ENCODE results near the gene EED. TPM values are rescaled to one million over a fixed set of nuclear protein-coding genes. Genes with fewer than 3 reads are reported as not detected.

The EED gene
- total RNA-seq, 1 experiment from 2014 or later = 22.9 TPM

DNA sequence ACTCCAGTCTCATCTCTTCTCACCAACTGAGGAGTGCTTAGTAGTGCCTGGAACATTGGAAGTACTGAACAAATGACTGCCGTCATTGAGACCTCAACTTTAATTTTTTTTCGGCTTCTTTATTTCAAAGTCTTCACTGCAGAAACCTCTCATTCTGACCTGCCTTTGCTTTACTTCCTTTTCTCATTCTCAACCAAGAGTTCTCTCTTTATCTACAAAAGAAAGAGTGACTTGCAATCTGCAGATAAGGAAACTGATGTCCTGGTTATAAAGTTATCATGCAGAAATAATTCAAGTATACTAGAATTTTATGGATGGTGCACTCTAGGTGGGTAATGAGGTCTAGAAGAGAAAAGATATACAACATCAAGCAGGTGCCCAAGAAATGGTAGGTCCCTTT lies 1.2 kb upstream of the EED start:
- DNase-seq (ENCODE audit: unreplicated experiment) = no peak
- BruUV-seq (replicated peaks) = no TSS peak
- Mint-ChIP-seq H3K4me3 (ENCODE audit: unreplicated experiment) (no peak overlapping the region), H3K9me3 (ENCODE audit: unreplicated experiment) (no peaks in the 10 kb centered on the region), H3K36me3 (ENCODE audit: insufficient read depth, unreplicated experiment) (no peaks in the 10 kb centered on the region), H3K27ac (ENCODE audit: low read depth, unreplicated experiment) (no peak overlapping the region), H3K27me3 (ENCODE audit: insufficient read depth, unreplicated experiment) (no peaks in the 10 kb centered on the region), H3K4me1 (ENCODE audit: insufficient read depth, unreplicated experiment) (peaks cover 18% of the 10 kb centered on the region)
- intact Hi-C loops (cut with micrococcal nuclease) = no loop called here
- no peak for TF ChIP-seq CTCF (IDR thresholded peaks at IDR 0.05; ENCODE audit: unreplicated experiment)
- ChIA-PET POLR2A (interaction anchor here (0.6 to 3.9 kb wide), 6 partner anchors 13 to 199 kb away, joined by 3 to 40 read pairs (median 7); partner anchors contain the start of gene PICALM), CTCF (interaction anchor here (0.6 to 0.7 kb wide), 2 partner anchors 76 to 300 kb away, joined by 3 read pairs; no protein-coding TSS in a partner anchor)

DNA sequence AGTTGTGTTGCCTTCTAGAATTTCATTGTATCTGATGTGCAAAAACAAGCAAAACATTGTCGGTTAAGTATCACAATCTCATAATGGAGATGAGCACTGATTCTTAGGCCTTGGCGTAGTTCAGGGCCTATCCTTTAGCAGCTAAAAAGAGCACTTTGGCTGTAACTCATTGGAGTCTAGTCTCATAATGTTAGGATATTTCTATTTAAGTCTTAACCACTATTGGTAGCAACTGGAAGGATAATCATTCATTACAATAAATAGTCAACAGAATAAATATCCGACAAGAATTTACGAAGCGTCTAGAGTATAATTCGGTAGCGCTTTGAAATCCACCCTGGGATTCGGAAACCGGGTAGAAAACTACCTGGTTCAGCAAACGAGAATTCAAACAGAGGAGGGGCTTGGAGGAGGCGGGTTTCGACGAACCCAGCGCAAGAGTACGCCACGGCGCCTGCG lies 461 bp upstream of the EED start:
- BruUV-seq (replicated peaks) = TSS peak; percentile 86
- no peak for TF ChIP-seq CTCF (IDR thresholded peaks at IDR 0.05; ENCODE audit: unreplicated experiment)
- ChIA-PET CTCF (interaction anchor here (0.6 kb wide), 1 partner anchor 77 kb away, joined by 3 read pairs; no protein-coding TSS in a partner anchor), POLR2A (interaction anchor here (0.6 to 3.9 kb wide), 8 partner anchors 14 to 616 kb away, joined by 3 to 40 read pairs (median 6); partner anchors contain the start of genes PICALM and TMEM126B)
- H3K36me3 Mint-ChIP-seq (ENCODE audit: insufficient read depth, unreplicated experiment) = no peaks in the 10 kb centered on the region
- DNase-seq (ENCODE audit: unreplicated experiment) = peak; percentile 89
- H3K27ac Mint-ChIP-seq (ENCODE audit: low read depth, unreplicated experiment) = no peak overlapping the region
- peaks cover 25% of the 10 kb centered on the region for H3K4me1 Mint-ChIP-seq (ENCODE audit: insufficient read depth, unreplicated experiment)
- no peaks in the 10 kb centered on the region for H3K9me3 Mint-ChIP-seq (ENCODE audit: unreplicated experiment)
- H3K4me3 Mint-ChIP-seq (ENCODE audit: unreplicated experiment) = no peak overlapping the region
- no peaks in the 10 kb centered on the region for H3K27me3 Mint-ChIP-seq (ENCODE audit: insufficient read depth, unreplicated experiment)
- intact Hi-C loops (cut with micrococcal nuclease) = no loop called here

GRCh38 chr11:86245369-86246292 lies 1.1 kb downstream of the EED start:
- intact Hi-C loops (cut with micrococcal nuclease) = loop anchor here (1.0 kb wide), 1 partner anchor 617 kb away; the partner anchor contains the start of gene TMEM126B
- H3K4me3 Mint-ChIP-seq (ENCODE audit: unreplicated experiment) = no peak overlapping the region
- no peaks in the 10 kb centered on the region for H3K27me3 Mint-ChIP-seq (ENCODE audit: insufficient read depth, unreplicated experiment)
- no peaks in the 10 kb centered on the region for H3K9me3 Mint-ChIP-seq (ENCODE audit: unreplicated experiment)
- no peak for TF ChIP-seq CTCF (IDR thresholded peaks at IDR 0.05; ENCODE audit: unreplicated experiment)
- H3K27ac Mint-ChIP-seq (ENCODE audit: low read depth, unreplicated experiment) = no peak overlapping the region
- DNase-seq (ENCODE audit: unreplicated experiment) = peak; percentile 38
- H3K36me3 Mint-ChIP-seq (ENCODE audit: insufficient read depth, unreplicated experiment) = peaks cover 6% of the 10 kb centered on the region
- BruUV-seq (replicated peaks) = TSS peak; percentile 28
- ChIA-PET POLR2A (interaction anchor here (0.6 to 3.9 kb wide), 31 partner anchors 8 to 1463 kb away, joined by 3 to 40 read pairs (median 4); partner anchors contain the start of genes PICALM and TMEM126B), CTCF (interaction anchor here (0.6 to 1.5 kb wide), 6 partner anchors 26 to 294 kb away, joined by 3 to 4 read pairs (median 4); no protein-coding TSS in a partner anchor)
- H3K4me1 Mint-ChIP-seq (ENCODE audit: insufficient read depth, unreplicated experiment) = peaks cover 35% of the 10 kb centered on the region

DNA sequence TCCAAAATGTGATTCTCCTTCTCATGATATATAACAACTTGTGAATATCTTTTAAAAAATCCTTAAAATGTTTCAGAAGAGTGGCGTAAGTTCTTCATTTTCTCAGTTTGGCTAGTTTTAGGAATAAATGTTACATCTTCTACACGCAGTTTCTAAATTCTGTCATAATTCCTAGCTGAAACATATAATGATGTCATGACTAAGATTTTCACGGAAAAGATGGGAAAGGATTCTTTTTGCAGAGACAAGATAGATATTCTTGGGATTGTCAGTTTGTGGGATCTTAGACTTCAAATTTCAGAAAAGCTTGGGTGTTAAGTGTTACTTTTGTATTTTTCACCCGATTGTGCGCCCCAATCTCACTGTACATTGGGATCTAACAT lies 1.7 kb downstream of the EED start:
- Mint-ChIP-seq H3K36me3 (ENCODE audit: insufficient read depth, unreplicated experiment) (peaks cover 6% of the 10 kb centered on the region), H3K9me3 (ENCODE audit: unreplicated experiment) (no peaks in the 10 kb centered on the region), H3K4me1 (ENCODE audit: insufficient read depth, unreplicated experiment) (peaks cover 35% of the 10 kb centered on the region), H3K4me3 (ENCODE audit: unreplicated experiment) (no peak overlapping the region), H3K27me3 (ENCODE audit: insufficient read depth, unreplicated experiment) (no peaks in the 10 kb centered on the region), H3K27ac (ENCODE audit: low read depth, unreplicated experiment) (no peak overlapping the region)
- intact Hi-C loops (cut with micrococcal nuclease) = no loop called here
- DNase-seq (ENCODE audit: unreplicated experiment) = no peak
- ChIA-PET POLR2A (interaction anchor here (0.7 to 3.9 kb wide), 14 partner anchors 15 to 618 kb away, joined by 3 to 40 read pairs (median 4); partner anchors contain the start of genes PICALM and TMEM126B), CTCF (interaction anchor here (0.7 to 1.5 kb wide), 5 partner anchors 27 to 295 kb away, joined by 3 to 4 read pairs (median 4); no protein-coding TSS in a partner anchor)
- no TSS peak for BruUV-seq (replicated peaks)
- TF ChIP-seq CTCF (IDR thresholded peaks at IDR 0.05; ENCODE audit: unreplicated experiment) = no peak
